CD4-positive, alpha-beta T cell treated with Interleukin-6 for 4 hours (primary cell): ENCODE data around the gene ZBTB22.
"Not testable (repeated sequence)": the region's sequence is repeated elsewhere in the genome, so short reads cannot be mapped to it uniquely, and the experiment has no call there.

Experiments used
- DNase-seq: peaks from one replicate; pipeline ENCODE4 v3.0.0-alpha.2; 2020; ENCODE audit warnings: mixed read lengths

The ZBTB22 gene

GRCh38 chr6:33317669-33318425 is at the start of gene ZBTB22:
Gene ZBTB22, minus strand, starts transcription at chr6:33317744. Its CDS starts 828 bp downstream, at chr6:33316916.
- DNase-seq = peak; percentile 99

GRCh38 chr6:33367009-33367714 is 49.6 kb upstream of the ZBTB22 start:
- no peak for DNase-seq

DNA sequence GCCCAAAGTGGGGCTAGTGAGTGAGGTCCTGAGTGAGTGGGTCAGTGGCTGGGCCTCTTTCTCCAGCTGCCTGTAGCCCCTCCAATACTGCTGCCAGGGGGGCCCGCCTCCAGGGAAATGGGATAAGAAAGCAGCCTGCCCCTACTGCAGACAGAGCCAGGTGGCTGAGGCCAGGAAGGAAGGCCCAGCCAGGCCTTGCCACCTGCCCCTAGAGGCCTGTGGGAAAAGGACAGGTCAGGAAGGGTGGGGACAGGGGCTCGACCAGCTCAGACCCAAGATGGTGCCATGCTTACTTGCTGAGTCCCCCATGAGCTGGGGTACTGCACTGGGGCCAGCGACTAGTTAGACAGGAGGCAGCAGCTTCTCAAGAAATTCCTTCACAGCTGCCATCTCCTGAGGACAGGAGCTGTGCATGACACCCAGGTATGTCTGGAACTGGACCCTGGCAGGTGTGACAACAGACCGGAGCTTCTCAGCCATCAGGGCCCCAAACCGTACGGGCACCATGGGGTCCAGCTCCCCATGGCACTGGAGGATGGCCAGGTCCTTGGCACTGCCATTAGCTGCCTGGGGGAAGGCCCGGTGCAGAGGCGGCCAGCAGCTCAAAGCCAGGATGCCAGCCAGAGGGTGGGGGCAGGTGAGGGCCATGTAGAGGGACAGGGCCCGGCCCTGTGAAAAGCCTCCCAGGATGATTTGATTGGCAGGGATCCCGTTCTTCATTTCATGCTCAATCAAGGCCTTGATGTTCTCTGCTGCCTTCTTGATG is 47.8 kb upstream of the ZBTB22 start:
- not testable (repeated sequence) for DNase-seq

- not testable (repeated sequence) for DNase-seq
Measured at GRCh38 chr6:33364475-33365205, 47.1 kb upstream of the ZBTB22 start.

- not testable (repeated sequence) for DNase-seq
Measured at GRCh38 chr6:33363486-33363885, 45.9 kb upstream of the ZBTB22 start.

- no peak for DNase-seq
Measured at GRCh38 chr6:33359331-33359730, 41.8 kb upstream of the ZBTB22 start.

DNA sequence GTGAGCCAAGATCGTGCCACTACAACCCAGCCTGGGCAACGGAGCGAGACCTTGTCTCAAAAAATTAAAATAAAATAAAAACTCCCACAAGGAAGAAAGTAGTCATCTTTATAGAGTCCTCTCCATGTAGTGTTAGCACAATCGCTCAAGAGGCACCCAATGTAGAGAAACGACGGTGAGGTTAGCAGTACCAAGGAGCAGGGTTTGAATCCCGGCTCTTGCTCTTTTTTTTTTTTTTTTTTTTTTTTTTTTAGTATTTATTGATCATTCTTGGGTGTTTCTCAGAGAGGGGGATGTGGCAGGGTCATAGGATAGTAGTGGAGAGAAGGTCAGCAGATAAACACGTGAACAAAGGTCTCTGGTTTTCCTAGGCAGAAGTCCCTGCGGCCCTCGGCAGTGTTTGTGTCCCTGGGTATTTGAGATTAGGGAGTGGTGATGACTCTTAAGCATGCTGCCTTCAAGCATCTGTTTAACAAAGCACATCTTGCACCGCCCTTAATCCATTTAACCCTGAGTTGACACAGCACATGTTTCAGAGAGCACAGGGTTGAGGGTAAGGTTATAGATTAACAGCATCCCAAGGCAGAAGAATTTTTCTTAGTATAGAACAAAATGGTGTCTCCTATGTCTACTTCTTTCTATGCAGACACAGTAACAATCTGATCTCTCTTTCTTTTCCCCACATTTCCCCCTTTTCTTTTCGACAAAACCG is 39.8 kb upstream of the ZBTB22 start:
- not testable (repeated sequence) for DNase-seq

- DNase-seq = no peak
Measured at GRCh38 chr6:33356295-33356694, 38.8 kb upstream of the ZBTB22 start.

DNA sequence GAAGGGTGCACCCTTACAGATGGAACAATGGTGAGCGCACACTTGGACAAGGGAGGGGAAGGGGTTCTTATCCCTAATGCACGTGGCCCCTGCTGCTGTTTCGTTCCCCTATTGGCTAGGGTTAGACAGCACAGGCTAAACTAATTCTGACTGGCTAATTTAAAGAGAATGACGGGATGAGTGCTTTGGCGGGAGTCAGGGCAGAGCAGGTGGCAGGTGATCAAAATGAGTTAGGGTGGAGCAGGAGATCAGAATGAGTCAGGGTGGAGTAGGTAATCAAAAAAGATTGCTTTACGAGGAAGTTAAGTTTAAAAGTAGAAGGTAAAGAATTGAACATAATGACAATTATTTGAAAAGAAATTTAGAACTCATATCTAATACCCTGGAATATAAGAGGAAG is 38.3 kb upstream of the ZBTB22 start:
- not testable (repeated sequence) for DNase-seq

DNA sequence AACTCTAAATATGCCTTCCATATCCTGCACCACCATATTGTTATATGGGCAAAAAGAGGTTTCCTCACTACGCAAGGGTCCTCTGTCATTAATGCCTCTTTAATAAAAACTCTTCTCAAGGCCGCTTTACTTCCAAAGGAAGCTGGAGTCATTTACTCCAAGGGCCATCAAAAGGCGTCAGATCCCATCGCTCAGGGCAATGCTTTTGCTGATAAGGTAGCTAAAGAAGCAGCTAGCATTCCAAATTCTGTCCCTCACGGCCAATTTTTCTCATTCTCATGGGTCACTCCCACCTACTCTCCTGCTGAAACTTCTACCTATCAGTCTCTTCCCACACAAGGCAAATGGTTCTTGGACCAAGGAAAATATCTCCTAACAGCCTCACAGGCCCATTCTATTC is 30.3 kb upstream of the ZBTB22 start:
- no peak for DNase-seq

GRCh38 chr6:33346972-33347371 is 29.4 kb upstream of the ZBTB22 start:
- DNase-seq = not testable (repeated sequence)

- DNase-seq = peak; percentile 76
Measured at GRCh38 chr6:33344701-33345697, 27.5 kb upstream of the ZBTB22 start.

DNA sequence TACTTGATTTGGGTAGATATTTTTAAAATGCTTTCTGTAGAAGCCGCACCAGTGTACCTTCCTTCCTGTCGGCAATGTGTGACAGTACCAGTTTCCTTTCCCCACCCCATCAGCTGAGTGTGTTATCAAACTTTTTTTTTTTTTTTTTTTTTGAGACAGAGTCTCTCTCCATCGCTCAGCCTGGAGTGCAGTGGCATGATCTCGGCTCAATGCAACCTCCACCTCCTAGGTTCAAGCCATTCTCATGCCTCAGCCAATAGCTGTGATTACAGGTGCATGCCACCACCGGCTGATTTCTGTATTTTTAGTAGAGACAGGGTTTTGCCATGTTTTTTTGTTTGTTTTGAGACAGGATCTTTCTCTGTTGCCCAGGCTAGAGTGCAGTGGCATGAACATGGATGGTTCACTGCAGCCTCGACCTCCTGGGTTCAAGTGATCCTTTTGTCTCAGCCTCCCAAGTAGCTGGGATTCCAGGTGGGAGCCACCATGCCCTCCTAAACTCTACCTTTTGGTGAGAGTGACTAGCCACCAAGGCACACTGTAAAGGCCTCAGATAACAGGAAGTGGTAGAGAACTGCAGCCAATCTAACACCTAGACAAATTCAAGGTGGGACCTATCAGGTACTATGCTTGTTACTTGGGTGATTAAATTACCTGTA is 26.5 kb upstream of the ZBTB22 start:
- peak; percentile 76 for DNase-seq

- DNase-seq = not testable (repeated sequence)
Measured at GRCh38 chr6:33343606-33343952, 26.0 kb upstream of the ZBTB22 start.

- DNase-seq = no peak
Measured at GRCh38 chr6:33339193-33339592, 21.6 kb upstream of the ZBTB22 start.

DNA sequence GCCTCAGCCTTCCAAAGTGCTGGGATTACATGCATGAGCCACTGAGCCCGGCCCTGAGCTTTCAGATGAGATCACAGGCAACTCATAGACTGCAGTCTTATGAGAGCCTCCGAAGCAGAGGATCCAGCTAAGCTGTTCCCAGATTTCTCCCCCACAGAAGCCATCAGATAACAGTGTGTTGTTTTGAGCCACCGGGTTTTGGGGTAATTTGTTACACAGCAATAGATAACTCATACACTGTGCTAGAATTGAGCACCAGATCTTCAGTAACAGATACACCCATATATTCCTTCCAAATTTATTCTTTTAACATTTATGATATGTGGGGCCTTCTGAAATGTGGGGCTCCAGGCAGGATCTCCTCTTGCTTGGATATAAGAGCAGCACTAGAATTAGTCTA is 19.0 kb upstream of the ZBTB22 start:
- DNase-seq = no peak

- no peak for DNase-seq
Measured at GRCh38 chr6:33335916-33336315, 18.4 kb upstream of the ZBTB22 start.

GRCh38 chr6:33333666-33334065 is 16.1 kb upstream of the ZBTB22 start:
- no peak for DNase-seq

GRCh38 chr6:33330736-33331135 is 13.2 kb upstream of the ZBTB22 start:
- DNase-seq = no peak

GRCh38 chr6:33329058-33329457 is 11.5 kb upstream of the ZBTB22 start:
- no peak for DNase-seq
